Measurements from ENCODE around the gene CSNK1E.
A peak's percentile ranks its signal among the peaks of the same experiment; 100 is the strongest.
"Not testable (repeated sequence)": the region's sequence is repeated elsewhere in the genome, so short reads cannot be mapped to it uniquely, and the experiment has no call there.

Gene CSNK1E

DNA sequence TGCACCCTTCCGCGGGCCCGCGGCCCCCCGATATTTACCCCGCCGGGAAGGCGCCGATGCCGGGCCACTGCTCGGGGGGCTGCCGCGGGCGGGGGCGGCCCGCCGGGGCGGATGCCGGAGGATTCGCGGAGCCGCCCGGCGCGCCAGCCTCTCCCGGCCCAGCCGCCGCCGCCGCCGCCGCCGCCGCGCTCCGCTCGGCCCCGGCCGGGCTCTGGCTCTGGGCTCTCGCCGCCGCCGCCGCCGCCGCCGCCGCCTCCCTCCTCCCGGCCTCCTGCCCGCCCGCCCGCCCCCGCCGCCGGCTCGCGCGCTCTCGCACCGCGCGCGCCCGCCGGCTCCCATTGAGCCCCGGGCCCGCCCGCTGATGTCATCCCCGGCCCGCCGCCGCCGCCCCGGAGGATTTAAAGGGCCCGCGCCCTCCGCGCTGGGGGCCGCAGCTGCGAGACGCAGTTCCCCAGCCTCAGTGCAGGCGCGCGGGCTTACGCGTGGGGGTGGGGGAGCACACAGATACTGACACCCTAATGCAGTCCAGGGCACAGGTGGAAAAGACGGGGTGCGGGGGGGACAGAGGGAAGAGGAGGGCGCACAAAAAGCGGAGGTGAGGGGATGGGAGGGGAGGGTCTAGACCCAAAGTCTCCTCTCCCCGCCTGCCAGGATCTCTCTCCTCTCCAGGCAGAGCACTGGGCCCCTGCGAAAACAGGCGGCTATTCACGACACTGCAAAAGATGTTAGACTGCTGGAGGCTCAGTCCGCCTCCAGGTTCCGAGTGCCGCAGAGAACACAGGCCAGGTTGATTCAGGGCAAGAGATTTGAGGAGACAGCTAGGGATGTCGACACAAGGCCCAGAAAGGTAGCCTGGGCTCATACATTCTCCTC lies at the start of gene CSNK1E:
Gene CSNK1E (minus strand): TSS at position 312 of the 873 bp plus-strand sequence. CDS start 3,276 bp downstream, outside the sequence.
- Histone ChIP-seq H3K4me1 (peaks cover 30% of the 10 kb centered on the region), H3K27me3 (ENCODE audit: low read depth) (no peaks in the 10 kb centered on the region), H3K9me3 (no peaks in the 10 kb centered on the region), H3K36me3 (replicated peaks) (peaks cover 25% of the 10 kb centered on the region), H3K4me3 (peak within 1 kb of the TSS; percentile 95)
- peak; percentile 72 to 85 for DNase-seq (ENCODE audit: low spot score in 2 of 2)
- in situ Hi-C loops (cut with MboI; ENCODE audit: low sequenced_read_pairs): no loop called here

DNA sequence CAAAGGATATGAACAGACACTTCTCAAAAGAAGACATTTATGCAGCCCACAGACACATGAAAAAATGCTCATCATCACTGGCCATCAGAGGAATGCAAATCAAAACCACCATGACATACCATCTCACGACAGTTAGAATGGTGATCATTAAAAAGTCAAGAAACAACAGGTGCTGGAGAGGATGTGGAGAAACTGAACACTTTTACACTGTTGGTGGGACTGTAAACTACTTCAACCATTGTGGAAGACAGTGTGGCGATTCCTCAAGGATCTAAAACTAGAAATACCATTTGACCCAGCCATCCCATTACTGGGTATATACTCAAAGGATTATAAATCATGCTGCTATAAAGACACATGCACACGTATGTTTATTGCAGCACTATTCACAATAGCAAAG lies 48.6 kb upstream of the CSNK1E start:
- H3K36me3 ChIP-seq (replicated peaks); DNase-seq (ENCODE audit: low spot score in 2 of 2); H3K9me3 ChIP-seq; H3K4me3 ChIP-seq; H3K4me1 ChIP-seq; H3K27me3 ChIP-seq (ENCODE audit: low read depth); in situ Hi-C loops (cut with MboI; ENCODE audit: low sequenced_read_pairs): not testable (repeated sequence)

DNA sequence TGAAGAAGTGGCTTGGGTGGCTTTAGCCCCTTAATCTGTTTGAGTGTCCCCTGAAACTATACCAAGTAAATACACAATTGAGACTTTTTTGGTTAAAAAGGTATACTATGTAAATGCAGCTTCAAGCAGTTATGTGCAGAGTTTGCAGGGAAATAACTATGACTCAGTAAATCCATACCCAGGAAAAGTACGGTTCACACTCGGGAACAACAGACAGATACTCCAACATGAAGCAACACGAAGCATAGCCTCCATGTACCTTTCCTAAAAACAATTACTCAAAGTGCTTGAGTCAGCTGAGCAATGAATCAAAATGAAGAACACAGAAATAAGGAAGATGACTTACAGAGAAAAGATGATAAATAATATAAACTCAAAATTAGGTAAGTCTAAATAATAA lies 47.9 kb upstream of the CSNK1E start:
- in situ Hi-C loops (cut with MboI; ENCODE audit: low sequenced_read_pairs); H3K36me3 ChIP-seq (replicated peaks); H3K27me3 ChIP-seq (ENCODE audit: low read depth); H3K4me3 ChIP-seq; DNase-seq (ENCODE audit: low spot score in 2 of 2); H3K4me1 ChIP-seq; H3K9me3 ChIP-seq: not testable (repeated sequence)

DNA sequence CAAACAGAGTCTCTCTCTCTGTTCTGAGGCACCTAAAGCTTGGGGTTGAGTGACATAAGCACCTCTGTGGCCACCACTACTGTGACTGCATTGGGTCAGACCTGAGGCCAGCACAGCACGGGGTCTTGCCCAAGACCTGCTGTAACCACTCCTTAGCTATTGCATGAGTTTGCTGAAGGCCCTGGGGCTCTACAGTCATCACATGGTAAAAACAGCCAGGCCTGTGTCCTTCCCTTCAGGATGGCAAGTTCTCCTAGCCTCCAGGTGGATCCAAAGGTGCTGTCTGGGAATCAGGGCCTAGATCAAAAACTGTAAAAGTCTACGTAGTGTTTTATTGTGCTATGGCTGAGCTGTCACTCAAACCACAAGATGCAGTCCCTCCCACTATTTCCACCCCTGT lies 43.3 kb upstream of the CSNK1E start:
- DNase-seq (ENCODE audit: low spot score in 2 of 2); H3K36me3 ChIP-seq (replicated peaks); H3K27me3 ChIP-seq (ENCODE audit: low read depth); H3K4me3 ChIP-seq; in situ Hi-C loops (cut with MboI; ENCODE audit: low sequenced_read_pairs); H3K9me3 ChIP-seq: not testable (repeated sequence)
- H3K4me1 ChIP-seq: peaks cover 14% of the 10 kb centered on the region

GRCh38 chr22:38359817-38360216 lies 42.6 kb upstream of the CSNK1E start:
- H3K4me3 ChIP-seq; H3K27me3 ChIP-seq (ENCODE audit: low read depth); in situ Hi-C loops (cut with MboI; ENCODE audit: low sequenced_read_pairs); H3K9me3 ChIP-seq; H3K36me3 ChIP-seq (replicated peaks); DNase-seq (ENCODE audit: low spot score in 2 of 2): not testable (repeated sequence)
- H3K4me1 ChIP-seq: peaks cover 14% of the 10 kb centered on the region

DNA sequence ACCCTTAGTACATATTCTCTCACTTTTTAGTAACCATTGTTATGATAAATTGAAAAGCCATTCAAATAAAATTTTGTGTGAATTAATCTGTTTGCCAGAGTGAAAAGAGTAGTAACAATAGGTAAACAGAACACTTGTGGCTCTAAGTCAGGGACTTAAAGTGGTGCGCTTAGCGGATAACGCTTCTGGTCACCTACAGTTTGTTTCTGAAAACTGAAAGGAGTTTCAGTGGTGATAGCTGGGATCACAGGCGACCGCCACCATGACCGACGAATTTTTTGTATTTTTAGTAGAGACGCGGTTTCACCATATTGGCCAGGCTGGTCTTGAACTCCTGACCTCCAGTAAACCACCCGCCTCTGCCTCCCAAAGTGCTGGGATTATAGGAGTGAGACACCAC lies 40.7 kb upstream of the CSNK1E start:
- H3K4me3 ChIP-seq; in situ Hi-C loops (cut with MboI; ENCODE audit: low sequenced_read_pairs): not testable (repeated sequence)

DNA sequence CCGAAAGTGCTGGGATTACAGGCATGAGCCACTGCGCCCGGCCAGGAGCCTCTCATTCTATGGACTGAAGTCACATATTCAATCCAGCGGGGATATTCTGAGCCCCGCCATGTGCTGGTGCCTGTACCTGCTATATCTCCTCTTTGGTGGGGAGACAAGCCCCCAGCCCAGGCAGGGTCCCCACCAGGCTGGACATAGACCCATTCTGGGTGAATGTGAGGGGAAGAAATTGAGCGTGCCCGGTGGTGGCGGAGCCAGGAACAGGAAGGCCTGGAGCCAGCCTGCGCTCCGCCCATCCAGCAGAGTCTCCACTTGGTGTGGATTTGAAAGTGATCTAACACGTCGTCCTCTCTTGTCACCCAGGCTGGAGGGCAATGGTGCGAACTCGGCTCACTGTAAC lies 38.0 kb upstream of the CSNK1E start:
- in situ Hi-C loops (cut with MboI; ENCODE audit: low sequenced_read_pairs): no loop called here
- no peaks in the 10 kb centered on the region for H3K9me3 ChIP-seq
- H3K4me1 ChIP-seq: peaks cover 14% of the 10 kb centered on the region

More for the DNA sequence above, 40.7 kb upstream of the CSNK1E start:
- DNase-seq (ENCODE audit: low spot score in 2 of 2): peak; percentile 51 to 71
- H3K4me1 ChIP-seq: peaks cover 14% of the 10 kb centered on the region
- not testable (repeated sequence) for H3K27me3 ChIP-seq (ENCODE audit: low read depth); H3K9me3 ChIP-seq; H3K36me3 ChIP-seq (replicated peaks)

DNA sequence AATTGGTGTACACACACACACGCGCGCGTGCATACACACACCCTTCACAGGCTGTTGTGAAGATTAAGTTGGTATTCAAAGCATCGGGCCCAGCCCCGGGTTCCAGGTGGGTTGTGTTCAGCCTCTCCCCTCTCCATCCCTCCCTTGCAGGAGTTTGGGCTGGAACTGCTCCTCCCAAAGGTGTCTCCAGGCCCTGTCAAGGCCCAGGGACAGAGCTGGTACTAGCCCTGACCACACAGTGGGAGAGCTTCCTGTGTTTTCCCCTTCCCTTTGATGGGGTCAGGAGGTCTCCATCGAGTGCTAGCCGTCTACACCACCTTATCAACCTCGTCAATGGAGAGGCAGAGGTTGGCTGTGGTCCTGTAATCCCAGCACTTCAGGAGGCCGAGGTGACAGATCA lies 36.5 kb upstream of the CSNK1E start:
- no peaks in the 10 kb centered on the region for H3K27me3 ChIP-seq (ENCODE audit: low read depth)
- no peak overlapping the region for H3K4me3 ChIP-seq
- H3K4me1 ChIP-seq: peaks cover 14% of the 10 kb centered on the region
- in situ Hi-C loops (cut with MboI; ENCODE audit: low sequenced_read_pairs): no loop called here
- DNase-seq (ENCODE audit: low spot score in 2 of 2): no peak
- H3K9me3 ChIP-seq: no peaks in the 10 kb centered on the region
- H3K36me3 ChIP-seq (replicated peaks): no peaks in the 10 kb centered on the region; the same call in 1 of the 2 replicates

More for the DNA sequence above, 38.0 kb upstream of the CSNK1E start:
- Histone ChIP-seq H3K27me3 (ENCODE audit: low read depth) (no peaks in the 10 kb centered on the region), H3K4me3 (no peak overlapping the region), H3K36me3 (replicated peaks) (no peaks in the 10 kb centered on the region; the same call in 1 of the 2 replicates)
- DNase-seq (ENCODE audit: low spot score in 2 of 2): no peak

- Histone ChIP-seq H3K4me3 (no peak overlapping the region), H3K27me3 (ENCODE audit: low read depth) (no peaks in the 10 kb centered on the region), H3K4me1 (peaks cover 13% of the 10 kb centered on the region), H3K36me3 (replicated peaks) (no peaks in the 10 kb centered on the region; the same call in 1 of the 2 replicates), H3K9me3 (no peaks in the 10 kb centered on the region)
- DNase-seq (ENCODE audit: low spot score in 2 of 2): peak; percentile 41 to 77
- in situ Hi-C loops (cut with MboI; ENCODE audit: low sequenced_read_pairs): no loop called here
Measured at GRCh38 chr22:38353142-38353629, 36.0 kb upstream of the CSNK1E start.

GRCh38 chr22:38352436-38352835 lies 35.2 kb upstream of the CSNK1E start:
- Histone ChIP-seq H3K4me3 (no peak overlapping the region), H3K9me3 (no peaks in the 10 kb centered on the region), H3K4me1 (peaks cover 5% of the 10 kb centered on the region), H3K27me3 (ENCODE audit: low read depth) (no peaks in the 10 kb centered on the region), H3K36me3 (replicated peaks) (no peaks in the 10 kb centered on the region; the same call in 1 of the 2 replicates)
- no peak for DNase-seq (ENCODE audit: low spot score in 2 of 2)
- in situ Hi-C loops (cut with MboI; ENCODE audit: low sequenced_read_pairs): no loop called here

DNA sequence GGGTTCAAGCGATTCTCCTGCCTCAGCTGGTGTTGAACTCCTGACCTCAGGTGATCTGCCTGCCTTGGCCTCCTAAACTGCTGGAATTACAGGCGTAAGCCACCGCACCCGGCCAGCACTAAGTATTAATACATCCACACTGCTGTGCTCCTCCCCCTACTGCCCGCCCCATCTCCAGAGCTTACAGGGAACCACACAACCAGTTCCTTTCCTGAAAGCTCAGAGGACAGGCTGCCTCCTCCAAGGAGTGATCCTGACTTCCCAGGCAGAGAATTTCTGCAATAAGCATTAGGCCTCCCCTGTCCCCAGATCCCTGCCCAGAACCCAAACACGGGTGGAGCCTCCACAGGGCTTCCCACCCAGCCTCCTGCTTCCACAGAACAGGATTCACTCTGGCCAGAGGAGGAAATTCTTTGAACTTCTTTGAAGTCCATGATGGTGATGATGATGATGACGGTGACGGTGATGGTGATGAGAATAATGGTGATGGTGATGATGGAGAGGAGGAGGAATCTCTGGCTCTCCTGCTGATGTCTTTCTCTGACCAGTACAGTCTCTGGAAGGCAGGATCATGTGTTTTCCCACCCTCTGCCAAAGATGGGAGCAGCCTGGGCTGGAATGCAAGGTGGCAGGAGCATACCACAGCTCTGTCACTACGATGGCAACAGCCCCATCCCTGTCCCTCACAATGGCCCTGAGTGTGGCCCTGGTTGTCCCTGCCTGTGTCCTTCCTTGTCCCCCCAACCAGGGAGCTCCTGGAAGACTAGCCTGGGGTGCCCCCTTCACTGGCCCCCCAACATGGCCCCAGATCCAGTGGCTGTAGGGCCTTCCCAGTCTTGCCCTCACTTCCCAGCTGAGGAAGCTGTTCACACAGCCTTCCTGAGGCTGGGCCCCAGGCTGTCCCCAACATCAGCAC lies 33.5 kb upstream of the CSNK1E start:
- H3K4me3 ChIP-seq: no peak overlapping the region
- in situ Hi-C loops (cut with MboI; ENCODE audit: low sequenced_read_pairs): no loop called here
- H3K27me3 ChIP-seq (ENCODE audit: low read depth): no peaks in the 10 kb centered on the region

GRCh38 chr22:38348751-38349496 lies 31.7 kb upstream of the CSNK1E start:
- H3K27me3 ChIP-seq (ENCODE audit: low read depth): no peaks in the 10 kb centered on the region
- H3K9me3 ChIP-seq: no peaks in the 10 kb centered on the region
- DNase-seq (ENCODE audit: low spot score in 2 of 2): peak in 1 of 2 experiments; percentile 8
- H3K36me3 ChIP-seq (replicated peaks): no peaks in the 10 kb centered on the region
- in situ Hi-C loops (cut with MboI; ENCODE audit: low sequenced_read_pairs): no loop called here
- H3K4me1 ChIP-seq: no peaks in the 10 kb centered on the region
- no peak overlapping the region for H3K4me3 ChIP-seq

More for the DNA sequence above, 33.5 kb upstream of the CSNK1E start:
- Histone ChIP-seq H3K4me1 (no peaks in the 10 kb centered on the region), H3K9me3 (no peaks in the 10 kb centered on the region), H3K36me3 (replicated peaks) (no peaks in the 10 kb centered on the region; the same call in 1 of the 2 replicates)
- peak in 1 of 2 experiments; percentile 4 for DNase-seq (ENCODE audit: low spot score in 2 of 2)
